Mesothelial cell of epicardium (in vitro differentiated cells): ENCODE data around the gene AEBP2. TPM values are rescaled to one million over a fixed set of nuclear protein-coding genes. Genes with fewer than 3 reads are reported as not detected.
"Not testable (repeated sequence)": the region's sequence is repeated elsewhere in the genome, so short reads cannot be mapped to it uniquely, and the experiment has no call there.

Experiments used
- DNase-seq, 2 experiments: peaks; one replicate each; pipeline ENCODE4 v3.0.0; 2021; ENCODE audit warnings: low spot score in 2 of 2; ENCODE audit not compliant: unreplicated experiment in 2 of 2
- H3K27ac Mint-ChIP-seq: 2 replicates; pipeline ENCODE4 v1.8.0; 2021; ENCODE audit warnings: mixed read lengths
- H3K27me3 Mint-ChIP-seq: 2 replicates; pipeline ENCODE4 v1.8.0; 2021; ENCODE audit warnings: low read depth, mixed read lengths
- H3K36me3 Mint-ChIP-seq: 2 replicates; pipeline ENCODE4 v1.8.0; 2021; ENCODE audit warnings: mixed read lengths
- H3K4me1 Mint-ChIP-seq: 2 replicates; pipeline ENCODE4 v1.8.0; 2021; ENCODE audit warnings: mixed read lengths
- H3K4me3 Mint-ChIP-seq: 2 replicates; pipeline ENCODE4 v1.8.0; 2021; ENCODE audit warnings: mild to moderate bottlenecking, moderate library complexity, mixed read lengths
- H3K9me3 Mint-ChIP-seq: 2 replicates; pipeline ENCODE4 v1.8.0; 2021; ENCODE audit warnings: mixed read lengths
- total RNA-seq: library from RNA; stranded (reverse); gene quantifications from 3 replicates; pipeline ENCODE4 v1.2.1, GENCODE V29; 2021
- TF ChIP-seq, protein P1 (sequence below): fragments of 200-600 bp; sonication (generic); IDR thresholded peaks from one replicate; pipeline ENCODE4 v1.5.0; 2021; ENCODE audit warnings: antibody characterized with exemption; ENCODE audit not compliant: unreplicated experiment

Gene AEBP2
- total RNA-seq, 1 donor from 2014 or later = 59.7 TPM

DNA sequence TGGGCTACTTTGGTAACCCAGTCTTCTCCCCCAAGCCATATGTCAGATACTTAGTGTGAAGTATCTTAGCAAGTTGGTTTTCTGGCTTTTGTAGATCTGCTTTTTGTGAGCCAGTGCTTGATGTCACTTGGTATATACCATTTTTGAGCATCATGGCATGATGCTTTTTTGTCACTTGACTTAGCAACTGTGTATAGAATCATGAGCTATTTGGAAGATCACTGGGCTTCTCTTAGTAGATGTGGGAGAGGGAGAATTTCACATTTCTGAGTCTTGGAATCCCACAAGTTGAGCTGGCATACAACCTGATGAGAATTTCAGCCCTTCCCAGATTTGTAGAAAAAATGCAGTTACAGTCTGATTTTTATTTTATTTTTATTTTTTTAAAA, 24.9 kb downstream of the AEBP2 start:
- no peak overlapping the region for H3K4me3 Mint-ChIP-seq
- no peak overlapping the region for H3K27ac Mint-ChIP-seq
- peaks cover 34% of the 10 kb centered on the region for H3K36me3 Mint-ChIP-seq

DNA sequence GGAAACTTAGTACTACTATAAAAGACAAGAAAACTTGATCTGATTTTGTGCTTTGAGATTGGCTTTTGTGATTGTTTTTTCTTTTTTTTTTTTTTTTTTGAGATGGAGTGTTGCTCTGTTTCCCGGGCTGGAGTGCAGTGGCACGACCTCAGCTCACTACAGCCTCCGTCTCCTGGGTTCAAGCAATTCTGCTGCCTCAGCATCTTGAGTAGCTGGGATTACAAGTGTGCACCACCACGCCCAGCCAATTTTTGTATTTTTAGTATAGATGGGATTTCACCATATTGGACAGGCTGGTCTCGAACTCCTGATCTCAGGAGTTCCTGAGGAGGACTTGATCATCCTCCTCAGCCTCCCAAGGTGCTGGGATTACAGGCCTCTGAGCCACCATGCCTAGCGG, 26.4 kb downstream of the AEBP2 start:
- Mint-ChIP-seq H3K9me3 (no peaks in the 10 kb centered on the region), H3K36me3 (peaks cover 41% of the 10 kb centered on the region)

More for the DNA sequence above, 24.9 kb downstream of the AEBP2 start:
- TF ChIP-seq, protein P1, sequence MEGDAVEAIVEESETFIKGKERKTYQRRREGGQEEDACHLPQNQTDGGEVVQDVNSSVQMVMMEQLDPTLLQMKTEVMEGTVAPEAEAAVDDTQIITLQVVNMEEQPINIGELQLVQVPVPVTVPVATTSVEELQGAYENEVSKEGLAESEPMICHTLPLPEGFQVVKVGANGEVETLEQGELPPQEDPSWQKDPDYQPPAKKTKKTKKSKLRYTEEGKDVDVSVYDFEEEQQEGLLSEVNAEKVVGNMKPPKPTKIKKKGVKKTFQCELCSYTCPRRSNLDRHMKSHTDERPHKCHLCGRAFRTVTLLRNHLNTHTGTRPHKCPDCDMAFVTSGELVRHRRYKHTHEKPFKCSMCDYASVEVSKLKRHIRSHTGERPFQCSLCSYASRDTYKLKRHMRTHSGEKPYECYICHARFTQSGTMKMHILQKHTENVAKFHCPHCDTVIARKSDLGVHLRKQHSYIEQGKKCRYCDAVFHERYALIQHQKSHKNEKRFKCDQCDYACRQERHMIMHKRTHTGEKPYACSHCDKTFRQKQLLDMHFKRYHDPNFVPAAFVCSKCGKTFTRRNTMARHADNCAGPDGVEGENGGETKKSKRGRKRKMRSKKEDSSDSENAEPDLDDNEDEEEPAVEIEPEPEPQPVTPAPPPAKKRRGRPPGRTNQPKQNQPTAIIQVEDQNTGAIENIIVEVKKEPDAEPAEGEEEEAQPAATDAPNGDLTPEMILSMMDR = no peak
- DNase-seq = no peak
- no peaks in the 10 kb centered on the region for H3K9me3 Mint-ChIP-seq
- peaks cover 25% of the 10 kb centered on the region for H3K4me1 Mint-ChIP-seq
- H3K27me3 Mint-ChIP-seq = no peaks in the 10 kb centered on the region

DNA sequence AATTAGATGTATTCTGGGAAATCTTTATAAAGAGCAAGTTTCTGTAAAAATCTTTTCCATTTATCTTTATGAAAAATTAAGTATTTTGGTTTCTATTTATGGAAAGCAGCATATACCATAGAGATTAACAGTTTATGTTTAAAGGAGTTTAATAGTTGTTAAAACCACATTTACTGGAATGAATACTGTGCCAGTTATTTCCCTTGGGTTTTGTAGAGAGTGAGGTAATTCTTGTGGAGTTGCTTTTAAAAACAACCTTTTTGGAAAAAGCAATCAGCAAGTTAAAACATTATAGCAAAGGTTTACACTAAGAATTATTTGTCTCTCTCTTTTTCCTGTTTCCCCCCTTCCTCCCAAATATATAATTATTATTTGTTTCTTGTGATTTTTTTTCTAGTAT, 34.9 kb downstream of the AEBP2 start:
- peaks cover 62% of the 10 kb centered on the region for H3K36me3 Mint-ChIP-seq

More for the DNA sequence above, 26.4 kb downstream of the AEBP2 start:
- H3K27me3 Mint-ChIP-seq = no peaks in the 10 kb centered on the region
- no peak overlapping the region for H3K4me3 Mint-ChIP-seq
- H3K27ac Mint-ChIP-seq = no peak overlapping the region
- TF ChIP-seq, protein P1 = no peak
- DNase-seq = no peak
- peaks cover 22% of the 10 kb centered on the region for H3K4me1 Mint-ChIP-seq

DNA sequence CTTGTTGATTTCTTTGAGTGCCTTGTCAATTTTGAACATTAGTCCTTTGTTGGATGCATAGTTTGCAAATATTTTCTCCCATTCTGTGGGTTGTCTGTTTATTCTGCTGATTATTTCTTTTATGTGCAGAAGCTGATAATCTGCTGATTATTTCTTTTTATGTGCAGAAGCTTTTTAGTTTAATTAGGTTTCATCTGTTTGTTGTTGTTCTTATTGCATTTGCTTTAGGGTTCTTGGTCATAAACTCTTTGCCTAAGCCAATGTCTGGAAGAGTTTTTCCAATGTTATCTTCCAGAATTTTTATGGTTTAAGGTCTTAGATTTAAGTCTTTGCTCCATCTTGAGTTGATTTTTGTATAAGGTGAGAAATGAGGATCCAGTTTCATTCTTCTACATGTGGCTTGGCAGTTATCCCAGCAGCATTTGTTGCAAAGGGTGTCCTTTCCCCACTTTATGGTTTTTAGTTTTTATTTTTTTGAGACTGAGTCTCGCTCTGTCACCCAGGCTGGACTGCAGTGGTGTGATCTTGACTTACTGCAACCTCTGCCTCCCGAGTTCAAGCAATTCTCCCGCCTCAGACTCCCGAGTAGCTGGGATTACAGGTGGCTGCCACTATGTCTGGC, 36.7 kb downstream of the AEBP2 start:
- H3K36me3 Mint-ChIP-seq = peaks cover 71% of the 10 kb centered on the region
- DNase-seq = not testable (repeated sequence)

More for the DNA sequence above, 34.9 kb downstream of the AEBP2 start:
- Mint-ChIP-seq H3K4me3 (no peak overlapping the region), H3K4me1 (peaks cover 4% of the 10 kb centered on the region), H3K27me3 (no peaks in the 10 kb centered on the region), H3K9me3 (peaks cover 25% of the 10 kb centered on the region), H3K27ac (no peak overlapping the region)
- no peak for DNase-seq
- TF ChIP-seq, protein P1 = no peak

DNA sequence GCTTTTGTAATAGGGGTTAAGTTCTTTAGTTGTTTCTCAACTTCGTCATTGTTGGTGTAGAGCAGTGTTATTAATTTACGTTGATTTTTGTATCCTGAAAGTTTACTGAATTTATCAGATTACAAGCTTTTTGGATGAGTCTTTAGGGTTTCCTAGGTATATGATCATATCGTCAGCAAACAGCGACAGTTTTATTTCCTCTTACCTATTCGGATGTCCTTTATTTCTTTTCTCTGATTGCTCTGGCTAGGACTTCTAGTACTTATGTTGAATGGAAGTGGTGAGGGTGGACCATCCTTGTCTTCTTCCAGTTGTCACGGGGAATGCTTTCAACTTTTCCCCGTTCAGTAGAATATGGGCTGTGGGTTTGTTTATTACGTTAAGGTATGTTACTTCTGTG, 37.8 kb downstream of the AEBP2 start:
- Mint-ChIP-seq H3K4me3 (no peak overlapping the region), H3K9me3 (peaks cover 40% of the 10 kb centered on the region), H3K36me3 (peaks cover 77% of the 10 kb centered on the region), H3K27ac (no peak overlapping the region), H3K4me1 (peaks cover 5% of the 10 kb centered on the region), H3K27me3 (no peaks in the 10 kb centered on the region)
- no peak for DNase-seq
- TF ChIP-seq, protein P1 = no peak

More for the DNA sequence above, 36.7 kb downstream of the AEBP2 start:
- Mint-ChIP-seq H3K27ac (peak overlapping the region; percentile 47), H3K9me3 (peaks cover 37% of the 10 kb centered on the region)
- H3K27me3 Mint-ChIP-seq, H3K4me3 Mint-ChIP-seq, H3K4me1 Mint-ChIP-seq: not testable (repeated sequence)

DNA sequence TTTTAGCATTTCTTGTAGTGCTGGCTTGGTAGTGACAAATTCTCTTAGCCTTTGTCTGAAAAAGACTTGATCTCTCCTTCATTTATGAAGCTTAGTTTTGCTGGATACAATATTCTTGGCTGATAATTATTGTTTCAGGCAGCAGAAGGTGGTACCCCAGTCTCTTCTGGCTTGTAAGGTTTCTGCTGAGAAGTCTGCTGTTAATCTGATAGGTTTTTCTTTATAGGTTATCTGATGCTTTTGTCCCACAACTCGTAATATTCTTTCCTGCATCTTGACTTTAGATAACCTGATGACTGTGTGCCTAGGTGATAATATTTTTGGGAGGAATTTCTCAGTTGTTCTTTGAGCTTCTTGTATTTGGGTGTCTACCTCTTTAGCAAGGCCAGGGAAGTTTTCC, 41.2 kb downstream of the AEBP2 start:
- Mint-ChIP-seq H3K27me3 (no peaks in the 10 kb centered on the region), H3K4me3 (no peak overlapping the region), H3K9me3 (peaks cover 40% of the 10 kb centered on the region), H3K4me1 (peaks cover 23% of the 10 kb centered on the region), H3K27ac (no peak overlapping the region), H3K36me3 (peaks cover 70% of the 10 kb centered on the region)
- no peak for DNase-seq
- TF ChIP-seq, protein P1 = no peak
